AG04450 (cell line): ENCODE results near the gene ZNF593. TPM values are rescaled to one million over a fixed set of nuclear protein-coding genes. Genes with fewer than 3 reads are reported as not detected.

ENCODE experiments used
- CTCF ChIA-PET: fragments of 300-600, 350-600 bp; formaldehyde crosslinking; extraction: SDS; loops from one replicate; lab custom pipeline; 2022; ENCODE audit warnings: antibody characterized with exemption, inconsistent platforms; lab: Charles Lee
- POLR2A ChIA-PET: fragments of 350-600 bp; formaldehyde crosslinking; extraction: SDS; loops from one replicate; lab custom pipeline; 2021; ENCODE audit warnings: antibody characterized with exemption, inconsistent platforms; lab: Yijun Ruan, JAX
- DNase-seq: peaks from one replicate; pipeline ENCODE4 v3.0.0-alpha.2; 2011; ENCODE audit warnings: low read depth, low spot score
- H3K27ac ChIP-seq: one replicate; pipeline ENCODE4 v1.5.1; 2012; ENCODE audit warnings: low read depth, low read length, control low read depth
- H3K27me3 ChIP-seq: one replicate; pipeline ENCODE4 v1.6.0; 2012; ENCODE audit warnings: low read length; ENCODE audit not compliant: control insufficient read depth, insufficient read depth
- H3K4me3 ChIP-seq: 2 replicates; pipeline ENCODE4 v1.5.1; 2011; ENCODE audit warnings: mild to moderate bottlenecking, low read depth, low read length, control low read depth
- H3K9me3 ChIP-seq: 2 replicates; pipeline ENCODE4 v1.5.1; 2012; ENCODE audit warnings: low read length; ENCODE audit not compliant: control insufficient read depth, insufficient read depth
- CTCF ChIP-seq: IDR thresholded peaks from 2 replicates; pipeline ENCODE4 v1.5.1; 2011; ENCODE audit warnings: low read depth, low read length, control low read depth, inconsistent platforms
- polyA plus RNA-seq: library from polyadenylated mRNA; depleted of rRNA; stranded (reverse); fragments of >200 nt; gene quantifications from 2 replicates; pipeline ENCODE4 v1.2.3, GENCODE V29; 2011

ZNF593 gene
- polyA plus RNA-seq, 1 experiment: 19.7 TPM

GRCh38 chr1:26124418-26125331, 45.0 kb upstream of the ZNF593 start:
- TF ChIP-seq CTCF: no peak
- H3K27ac ChIP-seq: no peak overlapping the region
- CTCF ChIA-PET: interaction anchor here (1.2 to 4.5 kb wide), 3 partner anchors 20 to 240 kb away, joined by 4 to 41 read pairs (median 6); no protein-coding TSS in a partner anchor
- peaks cover 3% of the 10 kb centered on the region for H3K27me3 ChIP-seq
- H3K4me3 ChIP-seq: no peak overlapping the region
- POLR2A ChIA-PET: no interaction called here
- H3K9me3 ChIP-seq: no peaks in the 10 kb centered on the region
- DNase-seq: no peak

GRCh38 chr1:26125382-26125781, 44.3 kb upstream of the ZNF593 start:
- Histone ChIP-seq H3K9me3 (no peaks in the 10 kb centered on the region), H3K27me3 (peaks cover 3% of the 10 kb centered on the region), H3K4me3 (no peak overlapping the region), H3K27ac (no peak overlapping the region)
- ChIA-PET POLR2A (no interaction called here), CTCF (interaction anchor here (1.3 to 4.5 kb wide), 3 partner anchors 19 to 292 kb away, joined by 5 to 41 read pairs (median 25); no protein-coding TSS in a partner anchor)
- no peak for TF ChIP-seq CTCF
- no peak for DNase-seq

GRCh38 chr1:26125946-26126320, 43.8 kb upstream of the ZNF593 start:
- Histone ChIP-seq H3K9me3 (no peaks in the 10 kb centered on the region), H3K4me3 (no peak overlapping the region), H3K27ac (no peak overlapping the region), H3K27me3 (peaks cover 5% of the 10 kb centered on the region)
- DNase-seq: no peak
- no peak for TF ChIP-seq CTCF
- POLR2A ChIA-PET: no interaction called here
- CTCF ChIA-PET: interaction anchor here (1.1 to 4.5 kb wide), 5 partner anchors 8 to 291 kb away, joined by 3 to 25 read pairs (median 5); partner anchors contain the start of gene CEP85

GRCh38 chr1:26126321-26127084, 43.2 kb upstream of the ZNF593 start:
- DNase-seq: no peak
- TF ChIP-seq CTCF: no peak
- Histone ChIP-seq H3K9me3 (no peaks in the 10 kb centered on the region), H3K27ac (no peak overlapping the region), H3K4me3 (no peak overlapping the region), H3K27me3 (peaks cover 5% of the 10 kb centered on the region)
- ChIA-PET POLR2A (no interaction called here), CTCF (interaction anchor here (0.6 to 4.5 kb wide), 8 partner anchors 8 to 291 kb away, joined by 3 to 25 read pairs (median 4); partner anchors contain the start of gene CEP85)
